Measurements from ENCODE around the gene NUDT8. TPM values are rescaled to one million over a fixed set of nuclear protein-coding genes. Genes with fewer than 3 reads are reported as not detected.

NUDT8 gene
- total and polyA plus RNA-seq, 9 of the 15 experiments (the other 6 are each of a cell fraction or from before 2014, with no cell fraction given), result 0.23 to 27.8 (median 5.0) TPM

- TF ChIP-seq KDM5B (IDR thresholded peaks at IDR 0.05; ENCODE audit: insufficient replicate concordance, low read depth, low read length) (peak; percentile 20), CEBPG (CRISPR knock-in tag; IDR thresholded peaks at IDR 0.05) (no peak), CEBPG (tag; conservative IDR thresholded peaks at IDR 0.05 in 1 of 2, IDR thresholded peaks at IDR 0.05 in 1 of 2) (no peak), ZMIZ1 (IDR thresholded peaks at IDR 0.05; ENCODE audit: low read depth in 2 of 2, low read length in 2 of 2) (0 out of 4 replicates have a peak, but pooled peaks of 1 of the 2 experiments have one; percentile 16), ZBTB7A (IDR thresholded peaks at IDR 0.05; ENCODE audit: borderline replicate concordance, control insufficient read depth, low read depth, low read length) (peak; percentile 56; the same call in 1 of the 2 replicates), FOXJ2 (tag; IDR thresholded peaks at IDR 0.05) (no peak), ZBTB1 (CRISPR knock-in tag; IDR thresholded peaks at IDR 0.05; ENCODE audit: borderline replicate concordance, low read depth) (no peak), SPI1 (IDR thresholded peaks at IDR 0.05; ENCODE audit: borderline replicate concordance, low read depth, low read length) (peak; percentile 80; the same call in 1 of the 2 replicates), ZNF274 (IDR thresholded peaks at IDR 0.05; ENCODE audit: borderline replicate concordance, low read depth, low read length) (no peak), ZNF408 (CRISPR knock-in tag; IDR thresholded peaks at IDR 0.05; ENCODE audit: low read depth) (no peak), ZNF316 (IDR thresholded peaks at IDR 0.05) (no peak), TFAP4 (CRISPR knock-in tag; IDR thresholded peaks at IDR 0.05; ENCODE audit: borderline replicate concordance) (peak; percentile 49; the same call in 1 of the 2 replicates)
- TF ChIP-seq, protein P1, sequence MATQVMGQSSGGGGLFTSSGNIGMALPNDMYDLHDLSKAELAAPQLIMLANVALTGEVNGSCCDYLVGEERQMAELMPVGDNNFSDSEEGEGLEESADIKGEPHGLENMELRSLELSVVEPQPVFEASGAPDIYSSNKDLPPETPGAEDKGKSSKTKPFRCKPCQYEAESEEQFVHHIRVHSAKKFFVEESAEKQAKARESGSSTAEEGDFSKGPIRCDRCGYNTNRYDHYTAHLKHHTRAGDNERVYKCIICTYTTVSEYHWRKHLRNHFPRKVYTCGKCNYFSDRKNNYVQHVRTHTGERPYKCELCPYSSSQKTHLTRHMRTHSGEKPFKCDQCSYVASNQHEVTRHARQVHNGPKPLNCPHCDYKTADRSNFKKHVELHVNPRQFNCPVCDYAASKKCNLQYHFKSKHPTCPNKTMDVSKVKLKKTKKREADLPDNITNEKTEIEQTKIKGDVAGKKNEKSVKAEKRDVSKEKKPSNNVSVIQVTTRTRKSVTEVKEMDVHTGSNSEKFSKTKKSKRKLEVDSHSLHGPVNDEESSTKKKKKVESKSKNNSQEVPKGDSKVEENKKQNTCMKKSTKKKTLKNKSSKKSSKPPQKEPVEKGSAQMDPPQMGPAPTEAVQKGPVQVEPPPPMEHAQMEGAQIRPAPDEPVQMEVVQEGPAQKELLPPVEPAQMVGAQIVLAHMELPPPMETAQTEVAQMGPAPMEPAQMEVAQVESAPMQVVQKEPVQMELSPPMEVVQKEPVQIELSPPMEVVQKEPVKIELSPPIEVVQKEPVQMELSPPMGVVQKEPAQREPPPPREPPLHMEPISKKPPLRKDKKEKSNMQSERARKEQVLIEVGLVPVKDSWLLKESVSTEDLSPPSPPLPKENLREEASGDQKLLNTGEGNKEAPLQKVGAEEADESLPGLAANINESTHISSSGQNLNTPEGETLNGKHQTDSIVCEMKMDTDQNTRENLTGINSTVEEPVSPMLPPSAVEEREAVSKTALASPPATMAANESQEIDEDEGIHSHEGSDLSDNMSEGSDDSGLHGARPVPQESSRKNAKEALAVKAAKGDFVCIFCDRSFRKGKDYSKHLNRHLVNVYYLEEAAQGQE (IDR thresholded peaks at IDR 0.05; ENCODE audit: borderline replicate concordance), result peak; percentile 28; the same call in 1 of the 2 replicates
- TF ChIP-seq, protein P1 (CRISPR knock-in tag; IDR thresholded peaks at IDR 0.05; ENCODE audit: low read depth), result no peak
These were observed 15.6 kb downstream of the NUDT8 start (continued) for GRCh38 chr11:67613960-67614715.

Measured in K562 (cell line).